ENCODE results near the gene FOXP1.

The FOXP1 gene

GRCh38 chr3:71505767-71506350, 77.7 kb downstream of the FOXP1 start:
- no peak for DNase-seq (ENCODE audit: low spot score)

GRCh38 chr3:71504250-71505036, 79.1 kb downstream of the FOXP1 start:
- no peak for DNase-seq (ENCODE audit: low spot score)

- no peak for DNase-seq (ENCODE audit: low spot score)
These were observed 79.8 kb downstream of the FOXP1 start for GRCh38 chr3:71503525-71504249.

DNA sequence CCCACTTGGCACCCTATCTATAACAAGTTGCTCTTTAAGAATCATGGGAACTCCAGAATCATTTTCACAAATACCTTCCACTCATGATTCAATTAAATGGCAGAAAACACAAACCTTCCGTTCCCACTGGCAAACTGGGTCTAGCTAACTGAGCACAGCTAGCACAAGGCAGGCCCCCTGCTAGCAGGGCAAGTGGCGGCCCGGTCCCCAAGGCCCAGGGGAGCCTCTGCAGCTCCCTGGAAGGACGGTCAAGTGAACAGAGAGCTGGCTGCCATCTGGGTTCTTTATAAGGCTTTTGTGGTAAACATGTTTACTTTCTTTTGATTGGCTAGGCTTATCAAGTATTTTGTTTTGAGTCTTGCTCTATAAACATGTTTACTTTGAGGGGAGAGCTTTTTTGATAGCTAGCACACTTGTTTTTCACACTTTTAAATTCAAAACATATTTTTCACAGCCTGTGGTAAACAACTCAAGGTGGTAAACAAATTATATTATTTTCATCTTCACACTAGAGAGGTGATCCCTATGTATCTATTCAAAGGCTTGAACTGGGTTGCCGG, 81.4 kb downstream of the FOXP1 start:
- no peak for DNase-seq (ENCODE audit: low spot score)

DNA sequence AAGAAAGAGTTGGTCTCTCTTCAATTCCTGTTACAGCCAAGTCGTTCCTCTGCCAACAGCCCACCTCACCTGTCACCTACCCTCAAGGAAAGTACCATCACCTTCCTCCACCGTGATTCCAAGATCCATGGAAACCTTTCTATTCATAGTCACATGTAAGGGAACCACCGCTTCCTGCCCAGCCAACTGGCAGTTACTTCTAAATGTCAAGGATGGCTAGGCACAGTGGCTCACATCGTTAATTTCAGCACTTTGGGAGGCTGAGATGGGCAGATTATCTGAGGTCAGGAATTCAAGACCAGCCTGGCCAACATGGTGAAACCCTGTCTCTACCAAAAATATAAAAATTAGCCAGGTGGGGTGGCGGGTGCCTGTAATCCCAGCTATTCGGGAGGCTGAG, 82.8 kb downstream of the FOXP1 start:
- no peak for DNase-seq (ENCODE audit: low spot score)

DNA sequence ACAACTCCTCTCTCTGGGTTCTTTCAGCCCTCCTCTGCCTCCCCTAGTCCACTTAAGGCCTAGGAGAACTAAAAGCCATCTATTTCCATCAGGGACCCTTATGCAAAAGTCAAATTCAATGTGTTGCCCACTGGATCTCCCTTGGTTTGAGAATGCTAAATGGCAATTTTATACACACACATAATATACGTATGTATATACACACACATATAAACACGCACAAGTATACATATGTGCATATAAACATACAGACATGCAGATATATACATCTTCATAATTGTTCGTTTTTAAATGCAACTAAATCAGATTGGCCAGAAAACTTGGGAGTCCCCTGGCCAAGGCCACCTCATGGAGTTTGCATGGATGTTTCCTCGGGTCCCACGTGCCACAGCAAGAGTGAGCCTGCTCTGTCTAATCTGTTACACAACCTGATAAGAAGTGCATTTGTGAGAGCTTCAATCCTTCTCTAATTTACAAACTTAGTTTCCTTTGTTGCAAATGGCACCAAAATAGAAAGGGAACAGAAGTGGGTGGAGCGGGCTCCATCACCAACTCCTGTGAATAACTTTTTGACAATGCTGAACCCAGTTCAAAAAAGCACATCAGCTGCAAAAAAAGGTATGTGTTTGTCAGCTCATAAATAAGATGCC, 84.2 kb downstream of the FOXP1 start:
- DNase-seq (ENCODE audit: low spot score), result no peak

DNA sequence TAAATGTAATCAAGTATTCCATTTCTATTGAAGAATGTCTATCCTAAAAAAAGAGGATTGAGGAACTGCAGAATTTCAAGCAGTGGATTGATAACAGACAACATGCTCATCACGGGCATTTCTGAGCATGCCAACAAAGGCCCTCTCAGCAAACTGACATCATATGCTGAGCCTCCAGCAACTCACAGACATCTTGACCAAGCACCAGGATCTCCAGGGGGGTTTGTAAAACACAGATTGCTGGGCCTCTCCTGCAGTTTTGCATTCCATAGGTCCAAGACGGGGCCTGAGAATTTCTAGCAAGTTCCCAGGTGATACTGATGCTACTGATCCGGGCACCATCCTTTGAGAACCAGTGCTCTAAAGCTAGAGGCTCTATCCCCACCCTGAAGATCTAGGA, 85.0 kb downstream of the FOXP1 start:
- DNase-seq (ENCODE audit: low spot score), result peak; percentile 47

DNA sequence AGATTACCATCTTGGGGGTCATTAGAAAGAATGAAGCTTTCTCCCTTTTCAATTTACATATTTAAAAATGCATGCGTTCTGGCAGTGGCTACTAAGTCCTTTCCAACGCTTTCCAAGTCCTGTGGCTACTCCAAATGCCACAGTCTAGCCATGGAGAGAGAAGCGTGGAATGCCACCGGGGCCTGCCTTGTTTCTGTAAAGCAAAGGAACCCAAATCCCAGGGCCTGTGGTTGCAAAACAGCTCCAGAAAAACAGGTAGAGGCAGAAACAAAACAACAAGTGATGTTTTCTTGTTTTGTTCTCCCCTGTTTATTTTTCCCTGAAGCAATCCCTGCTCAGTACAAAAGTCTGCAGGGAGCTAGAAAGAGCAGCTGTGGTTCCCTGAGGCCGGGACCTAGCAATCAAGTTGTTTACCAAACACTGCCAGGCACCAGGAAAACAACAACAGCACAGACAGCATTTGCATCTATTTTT, 85.5 kb downstream of the FOXP1 start:
- DNase-seq (ENCODE audit: low spot score), result peak; percentile 58

GRCh38 chr3:71497367-71497897, 86.1 kb downstream of the FOXP1 start:
- no peak for DNase-seq (ENCODE audit: low spot score)

GRCh38 chr3:71495708-71496472, 87.6 kb downstream of the FOXP1 start:
- DNase-seq (ENCODE audit: low spot score), result no peak

GRCh38 chr3:71494212-71494611, 89.3 kb downstream of the FOXP1 start:
- no peak for DNase-seq (ENCODE audit: low spot score)

DNA sequence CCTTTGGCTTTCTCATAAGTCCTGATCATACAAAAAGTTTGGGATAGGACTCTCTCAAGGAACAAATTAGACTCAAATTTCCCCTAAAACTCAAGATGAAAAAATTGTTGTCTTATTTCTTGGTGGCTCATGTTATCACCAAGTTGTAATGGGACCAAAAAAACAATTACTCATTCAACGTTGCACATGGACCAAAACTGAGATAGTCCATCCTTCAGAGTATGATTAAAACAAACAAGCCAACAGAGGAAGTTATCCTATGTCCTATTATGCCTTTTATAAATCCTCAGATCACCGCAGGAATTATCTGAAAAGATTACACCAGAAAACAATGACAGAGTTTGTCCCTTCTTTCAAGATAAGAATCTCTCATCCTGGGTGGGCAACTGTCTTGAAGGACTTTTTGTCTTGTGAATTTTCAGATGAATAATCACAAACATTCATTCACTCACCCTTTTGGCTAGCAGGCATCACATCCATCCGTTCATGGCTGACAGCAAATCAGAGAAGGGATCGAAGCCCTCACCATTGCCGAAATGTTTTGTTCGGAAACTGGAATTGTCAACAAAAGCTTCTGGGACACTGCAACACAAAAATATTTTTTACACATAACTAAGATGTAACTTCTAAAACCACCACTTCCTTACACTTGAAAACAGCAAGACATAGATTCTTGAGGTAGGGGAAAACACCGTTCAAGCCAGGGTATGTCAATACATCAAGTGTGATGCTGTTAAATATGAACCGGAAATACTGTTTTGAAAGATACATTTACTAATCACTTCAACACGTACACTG, 90.4 kb downstream of the FOXP1 start:
- no peak for DNase-seq (ENCODE audit: low spot score)

- DNase-seq (ENCODE audit: low spot score), result no peak
These were observed 91.0 kb downstream of the FOXP1 start for GRCh38 chr3:71492566-71492965.

DNA sequence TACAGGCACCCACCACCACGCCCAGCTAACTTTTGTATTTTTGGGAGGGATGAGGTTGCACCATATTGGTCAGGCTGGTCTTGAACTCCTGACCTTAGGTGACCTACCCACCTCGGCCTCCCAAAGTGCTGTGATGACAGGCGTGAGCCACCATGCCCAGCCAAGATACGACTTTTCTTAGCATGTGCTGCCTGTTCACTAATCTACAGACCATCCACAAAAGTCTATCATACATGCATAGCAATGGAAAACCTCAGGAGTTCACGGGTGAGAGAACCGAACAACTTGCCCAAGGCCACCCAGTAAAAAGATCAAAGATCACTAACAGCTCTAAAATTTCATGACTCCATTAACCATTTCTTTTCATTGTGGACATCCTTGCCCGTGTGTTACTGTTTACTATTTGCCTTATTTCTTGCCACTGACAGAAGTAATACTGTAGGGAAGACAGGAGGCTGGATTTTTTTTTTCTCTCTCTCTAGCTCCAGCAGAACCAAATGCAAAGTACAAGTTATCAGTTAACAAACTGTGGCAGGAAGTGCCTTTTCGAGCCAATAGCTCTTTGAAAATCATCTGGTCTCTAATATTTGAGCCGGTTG, 92.3 kb downstream of the FOXP1 start:
- DNase-seq (ENCODE audit: low spot score), result no peak

DNA sequence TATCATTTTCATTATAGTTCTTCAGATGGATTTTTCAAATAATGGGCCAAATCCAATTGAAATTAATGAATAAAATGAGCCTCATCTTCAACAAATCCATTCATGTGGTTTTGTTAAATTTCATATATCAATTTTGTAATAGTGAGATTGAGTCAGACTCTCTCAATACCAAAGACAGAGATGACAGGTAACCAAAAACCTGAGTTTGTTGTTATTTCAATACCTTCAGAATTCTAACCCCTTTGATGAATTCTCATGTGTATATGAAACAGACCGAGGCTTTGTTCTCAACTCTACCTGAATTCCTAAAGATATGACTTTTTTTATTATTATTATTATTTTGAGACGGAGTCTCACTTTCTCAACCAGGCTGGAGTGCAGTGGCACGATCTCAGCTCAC, 92.8 kb downstream of the FOXP1 start:
- DNase-seq (ENCODE audit: low spot score), result no peak

DNA sequence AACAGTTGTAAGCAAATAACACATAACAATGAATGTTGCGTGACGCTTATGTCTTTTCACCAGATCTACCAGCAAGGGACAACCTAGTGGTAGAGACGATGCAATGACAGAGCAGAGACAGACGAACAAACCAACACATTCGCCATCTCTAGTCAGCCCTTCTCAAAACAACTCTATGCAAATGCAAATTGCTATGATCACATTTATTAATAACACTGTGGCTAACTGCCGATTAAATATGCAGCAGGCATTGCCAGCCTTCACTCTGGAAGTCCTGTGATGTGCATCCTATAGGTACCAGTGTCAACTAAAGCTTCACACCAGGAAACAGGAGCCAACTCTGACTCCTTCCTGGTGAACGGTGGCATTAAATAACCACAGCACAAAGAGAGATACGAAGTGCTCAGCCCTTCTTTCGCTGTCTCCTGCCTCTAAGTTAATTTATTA, 94.2 kb downstream of the FOXP1 start:
- no peak for DNase-seq (ENCODE audit: low spot score)

GRCh38 chr3:71488882-71489281, 94.6 kb downstream of the FOXP1 start:
- DNase-seq (ENCODE audit: low spot score), result no peak

DNA sequence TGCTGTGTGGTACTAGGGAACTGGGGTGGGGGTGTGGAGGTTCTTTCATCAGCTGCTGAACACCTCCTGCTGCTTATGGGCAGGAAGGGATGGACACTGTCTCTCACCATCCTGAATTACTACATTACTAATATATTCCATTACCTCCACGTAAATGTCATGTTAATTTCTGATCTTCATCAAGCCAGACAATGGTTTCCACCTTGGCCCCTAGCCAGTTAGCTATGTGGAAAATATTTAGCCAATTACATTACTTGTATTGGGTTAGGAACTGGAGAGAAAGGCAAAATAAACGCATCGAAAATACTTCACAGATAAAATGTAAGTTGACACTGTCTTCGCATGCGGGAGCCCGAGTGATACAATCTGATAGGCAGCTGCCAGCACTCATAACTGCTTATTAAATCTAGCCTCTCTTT, 95.1 kb downstream of the FOXP1 start:
- no peak for DNase-seq (ENCODE audit: low spot score)

- no peak for DNase-seq (ENCODE audit: low spot score)
These were observed 96.1 kb downstream of the FOXP1 start for GRCh38 chr3:71487418-71487817.

DNA sequence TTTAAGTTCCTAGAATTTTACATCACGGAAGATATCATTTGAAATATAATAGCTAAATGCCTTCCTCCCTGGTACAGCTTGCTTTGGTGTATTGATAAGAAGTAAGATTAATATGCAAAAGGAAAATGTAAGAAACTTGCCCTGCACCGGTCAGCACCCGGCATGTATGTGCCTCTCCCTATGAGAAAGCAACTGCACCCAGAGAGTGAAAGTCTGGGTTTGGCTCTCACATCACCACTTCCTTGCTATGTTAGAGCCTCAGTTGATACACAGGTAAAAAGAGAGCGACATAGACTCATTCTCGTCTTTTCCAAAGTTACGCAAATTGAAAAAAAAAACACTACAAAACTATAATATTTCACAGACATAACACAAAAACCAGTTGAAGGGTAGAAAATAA, 96.7 kb downstream of the FOXP1 start:
- DNase-seq (ENCODE audit: low spot score), result no peak

All from pons (tissue), 1 donor.